NCI-H446 treated with DMSO at 0.1 percent for 48 hours (cell line): ENCODE results near the gene RHCE.
"Not testable (repeated sequence)": the region's sequence is repeated elsewhere in the genome, so short reads cannot be mapped to it uniquely, and the experiment has no call there.

ENCODE experiments used
- DNase-seq: peaks from one replicate; lab custom pipeline; 2025; lab: John Stamatoyannopoulos, UW

Gene RHCE

DNA sequence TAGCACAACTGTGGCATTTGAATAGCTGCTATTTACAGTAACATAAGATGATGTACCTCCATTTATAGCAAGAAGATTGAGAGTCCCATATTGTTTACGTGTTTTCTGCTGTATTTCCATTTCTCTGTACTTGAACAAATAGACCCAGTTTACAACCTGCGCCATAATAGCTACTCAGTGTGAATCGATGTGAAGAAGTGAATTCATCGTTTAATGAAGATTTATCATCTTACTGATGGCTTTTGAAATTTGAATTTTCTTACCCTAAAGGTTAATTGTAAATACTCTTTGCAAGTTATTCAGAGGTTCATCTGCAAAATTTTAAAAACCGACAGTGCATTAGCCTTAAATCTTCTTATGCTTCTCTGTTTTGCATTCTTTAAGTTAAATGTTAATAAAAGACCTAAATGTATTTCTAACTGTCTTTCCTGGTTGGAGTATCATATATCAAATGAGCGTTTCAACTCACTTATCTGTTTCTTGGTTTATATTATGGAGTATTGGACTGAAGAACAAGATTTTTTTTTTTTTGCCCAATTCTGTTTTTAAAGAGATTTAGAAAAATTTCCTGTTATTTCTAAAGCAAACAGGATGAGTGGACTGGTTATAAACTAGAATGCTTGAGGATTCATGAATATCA, 12.2 kb upstream of the RHCE start:
- DNase-seq, result no peak

GRCh38 chr1:25431955-25432719, 11.5 kb upstream of the RHCE start:
- DNase-seq, result no peak

DNA sequence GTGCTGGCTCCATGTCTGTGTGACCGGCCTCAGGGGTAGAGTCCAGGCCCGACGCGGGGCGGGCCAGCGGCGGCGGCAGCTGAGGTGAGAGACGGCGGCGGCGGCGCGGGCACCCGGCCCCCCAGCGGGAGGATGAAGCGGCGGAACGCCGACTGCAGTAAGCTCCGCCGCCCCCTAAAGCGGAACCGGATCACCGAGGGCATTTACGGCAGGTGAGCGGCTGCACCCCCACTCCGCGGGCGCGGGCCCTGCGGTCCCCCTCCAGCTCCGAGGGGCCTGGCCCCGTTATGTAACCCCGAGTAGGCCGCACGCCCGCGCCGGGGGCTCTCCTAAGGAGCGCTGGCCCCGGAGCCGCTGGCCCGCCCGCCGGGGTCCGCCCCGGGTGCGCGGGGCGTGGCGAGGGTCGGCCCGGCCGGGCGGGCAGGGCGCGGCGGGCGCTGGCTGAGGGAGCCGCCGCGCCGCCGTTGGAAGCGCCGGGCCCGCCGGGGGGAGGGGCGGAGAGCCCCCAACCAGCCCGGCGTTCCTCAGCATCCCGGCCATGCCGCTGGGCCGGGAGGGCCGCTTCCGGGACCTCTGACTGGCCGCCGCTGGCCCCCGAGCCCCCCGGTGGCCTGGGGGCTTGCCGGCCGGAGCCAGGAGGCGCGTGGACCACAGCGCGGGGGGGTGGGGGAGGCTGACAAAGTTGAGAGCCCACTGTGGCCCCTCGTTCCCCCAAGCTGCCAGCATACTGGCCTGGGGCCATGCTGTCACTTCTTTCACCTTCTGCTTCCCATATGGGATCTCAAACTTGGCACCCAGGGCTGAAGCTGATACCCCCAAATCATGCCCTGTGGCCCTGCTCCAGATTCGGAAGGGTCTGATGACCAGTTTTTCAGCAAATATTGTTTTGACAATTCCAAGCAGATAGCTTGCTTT, 10.6 kb upstream of the RHCE start:
- DNase-seq, result no peak

DNA sequence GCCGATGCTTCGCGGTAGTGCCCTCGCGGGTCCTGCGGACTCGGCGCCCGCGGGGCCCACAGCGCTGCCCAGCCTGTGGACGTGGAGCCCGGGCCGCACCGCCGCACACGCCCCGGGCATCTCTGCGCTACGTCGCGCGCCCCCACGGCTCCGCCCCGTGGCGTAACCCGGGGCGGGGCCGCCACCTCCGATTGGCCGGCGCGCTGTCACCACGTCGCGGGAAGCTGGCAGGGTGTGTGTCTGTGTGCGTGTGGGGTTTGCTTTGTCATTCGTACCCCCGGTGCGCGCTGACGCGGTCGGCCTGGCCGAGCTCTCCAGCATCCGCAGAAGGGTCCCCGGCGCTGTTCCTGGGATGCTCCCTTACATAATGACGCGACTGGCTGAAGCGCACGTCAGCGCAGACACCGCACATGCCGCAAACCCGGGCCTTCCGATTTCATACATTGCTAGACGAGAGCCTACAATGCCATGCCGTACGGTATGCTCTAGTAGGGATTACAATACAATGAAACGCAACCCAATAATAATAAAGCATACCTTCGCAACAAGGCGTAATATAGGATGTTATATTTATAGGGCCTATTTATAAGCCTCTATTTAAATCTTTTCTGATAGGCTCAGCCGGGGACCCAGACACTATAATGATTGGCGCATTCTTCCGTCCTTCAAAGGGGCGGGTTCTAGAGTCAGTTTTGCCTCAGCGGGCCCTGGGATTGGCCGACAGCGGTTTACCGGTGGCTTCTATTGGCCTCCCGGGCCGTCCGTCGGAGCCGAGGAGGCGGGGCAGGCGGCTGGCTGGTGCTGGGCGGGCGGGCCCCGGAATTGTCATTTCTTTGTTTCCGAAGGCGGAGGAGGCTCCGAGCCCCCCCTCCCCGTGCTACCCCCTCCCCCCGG, 9.7 kb upstream of the RHCE start, which contains the start of gene MACO1:
Gene MACO1, plus strand, starts transcription at position 825 of the 894 bp plus-strand sequence. CDS start 202 bp downstream, outside the sequence.
- peak; percentile 97 for DNase-seq

- DNase-seq, result no peak
Observed at GRCh38 chr1:25428475-25429166, 8.0 kb upstream of the RHCE start.

DNA sequence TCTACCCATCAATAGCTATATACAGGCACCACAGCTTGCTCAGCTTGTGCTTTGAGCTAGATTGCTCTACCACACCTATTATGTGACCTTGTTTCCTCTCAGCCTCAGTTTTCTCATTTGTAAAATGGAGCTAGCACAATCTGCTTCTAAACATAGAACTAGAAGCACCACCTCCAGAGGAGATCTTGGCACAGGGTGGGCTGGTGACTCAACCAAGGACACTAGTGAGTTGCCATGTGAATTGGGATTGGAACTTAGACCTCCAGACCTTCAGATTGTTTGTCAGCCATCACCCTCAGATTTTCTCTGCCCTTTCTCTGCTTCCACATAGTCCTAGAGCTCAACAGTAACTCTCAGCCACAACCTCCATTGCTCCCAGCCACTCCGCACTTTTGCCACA, 7.1 kb upstream of the RHCE start:
- DNase-seq, result no peak

GRCh38 chr1:25425098-25426085, 4.8 kb upstream of the RHCE start:
- DNase-seq, result no peak

GRCh38 chr1:25423206-25423605, 2.6 kb upstream of the RHCE start:
- not testable (repeated sequence) for DNase-seq

DNA sequence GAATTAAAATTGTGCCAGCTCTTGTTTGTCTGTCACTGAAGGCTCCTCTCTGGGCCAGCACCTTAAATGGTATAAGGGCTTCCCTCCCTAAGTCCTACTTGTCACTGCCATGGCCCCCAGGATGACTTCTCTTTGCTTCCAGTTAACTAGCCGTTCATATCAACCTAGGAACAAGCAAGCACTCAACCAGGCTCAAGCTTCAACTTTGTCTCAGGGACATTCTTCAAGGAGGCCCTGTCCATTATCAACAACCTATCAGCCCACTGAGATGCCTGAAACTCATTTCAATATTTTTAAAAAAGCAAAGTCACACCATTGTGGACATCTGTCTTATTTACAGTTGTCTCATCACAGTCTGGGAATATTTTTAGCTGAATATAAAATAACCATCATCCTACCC, 1.3 kb downstream of the RHCE start:
- not testable (repeated sequence) for DNase-seq

DNA sequence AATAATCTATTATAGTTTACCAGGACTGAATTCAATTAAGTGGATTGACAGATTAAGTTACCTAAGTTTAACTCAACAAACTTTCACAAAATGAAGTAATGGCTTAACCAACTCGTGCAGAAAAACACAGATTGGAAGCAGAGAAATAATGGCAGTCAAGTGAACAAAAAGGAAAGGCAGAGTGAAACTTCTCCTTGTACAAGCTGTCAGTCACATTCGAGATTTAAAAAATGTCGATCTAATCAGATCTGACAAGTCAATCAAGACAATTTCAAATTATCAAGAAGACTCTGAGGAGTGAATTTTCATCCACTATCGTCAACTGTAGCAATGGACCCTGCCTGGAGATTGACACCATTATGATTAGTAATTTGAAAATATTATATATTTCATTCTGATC, 3.3 kb downstream of the RHCE start:
- DNase-seq, result not testable (repeated sequence)

GRCh38 chr1:25414578-25414977, 6.0 kb downstream of the RHCE start:
- DNase-seq, result not testable (repeated sequence)

DNA sequence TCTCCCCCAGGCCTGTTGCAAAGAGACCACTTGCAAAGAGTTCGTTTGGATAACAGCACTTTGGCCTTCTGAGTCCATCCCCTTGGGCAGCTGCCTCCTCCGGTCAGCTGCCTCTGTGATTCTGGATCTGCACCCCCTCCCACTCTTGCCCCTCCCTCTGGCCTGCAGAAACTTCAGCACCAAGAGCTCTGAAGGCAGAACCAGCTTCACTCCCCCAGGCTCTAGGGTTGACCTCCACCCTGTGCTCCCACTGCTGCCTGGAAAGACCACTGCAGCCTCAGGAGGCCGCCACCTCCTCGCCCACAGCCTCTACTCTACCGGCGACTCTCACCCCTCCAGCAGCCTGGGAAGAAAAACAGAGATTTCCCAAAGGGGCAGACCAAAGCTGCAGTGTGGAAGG, 6.5 kb downstream of the RHCE start:
- not testable (repeated sequence) for DNase-seq

GRCh38 chr1:25412872-25413623, 7.6 kb downstream of the RHCE start:
- DNase-seq, result not testable (repeated sequence)

DNA sequence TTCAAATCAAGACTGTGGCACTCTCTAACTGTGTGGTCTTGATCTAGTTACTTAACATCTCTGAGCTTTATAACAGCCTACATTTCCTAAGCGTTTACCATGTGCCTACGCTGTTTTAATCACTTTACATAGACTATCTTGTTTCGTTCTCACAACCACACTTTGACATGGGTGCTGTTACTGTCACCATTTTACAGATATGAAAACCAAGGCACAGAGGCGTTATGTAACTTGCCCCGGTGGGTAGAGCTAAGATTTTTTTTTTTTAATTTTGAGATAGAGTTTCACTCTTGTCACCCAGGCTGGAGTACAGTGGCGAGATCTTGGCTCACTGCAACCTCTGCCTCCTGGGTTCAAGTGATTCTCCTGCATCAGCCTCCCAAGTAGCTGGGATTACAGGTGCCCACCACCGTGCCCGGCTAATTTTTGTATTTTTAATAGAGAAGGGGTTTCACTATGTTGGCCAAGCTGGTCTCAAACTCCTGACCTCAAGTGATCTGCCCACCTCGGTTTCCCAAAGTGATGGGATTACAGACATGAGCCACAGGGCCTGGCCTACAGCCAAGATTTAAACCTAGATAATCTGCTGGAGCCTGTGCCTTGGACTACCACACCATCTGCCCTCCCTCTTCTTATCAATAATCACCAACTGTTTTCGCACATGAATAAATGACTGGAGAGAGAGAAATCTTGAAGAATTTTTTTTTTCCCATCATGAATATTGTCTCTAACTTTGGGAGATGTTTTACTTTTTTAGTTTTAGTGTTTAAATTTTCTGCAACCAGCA, 10.8 kb downstream of the RHCE start:
- not testable (repeated sequence) for DNase-seq

- DNase-seq, result not testable (repeated sequence)
Observed at GRCh38 chr1:25405731-25406305, 14.8 kb downstream of the RHCE start.

DNA sequence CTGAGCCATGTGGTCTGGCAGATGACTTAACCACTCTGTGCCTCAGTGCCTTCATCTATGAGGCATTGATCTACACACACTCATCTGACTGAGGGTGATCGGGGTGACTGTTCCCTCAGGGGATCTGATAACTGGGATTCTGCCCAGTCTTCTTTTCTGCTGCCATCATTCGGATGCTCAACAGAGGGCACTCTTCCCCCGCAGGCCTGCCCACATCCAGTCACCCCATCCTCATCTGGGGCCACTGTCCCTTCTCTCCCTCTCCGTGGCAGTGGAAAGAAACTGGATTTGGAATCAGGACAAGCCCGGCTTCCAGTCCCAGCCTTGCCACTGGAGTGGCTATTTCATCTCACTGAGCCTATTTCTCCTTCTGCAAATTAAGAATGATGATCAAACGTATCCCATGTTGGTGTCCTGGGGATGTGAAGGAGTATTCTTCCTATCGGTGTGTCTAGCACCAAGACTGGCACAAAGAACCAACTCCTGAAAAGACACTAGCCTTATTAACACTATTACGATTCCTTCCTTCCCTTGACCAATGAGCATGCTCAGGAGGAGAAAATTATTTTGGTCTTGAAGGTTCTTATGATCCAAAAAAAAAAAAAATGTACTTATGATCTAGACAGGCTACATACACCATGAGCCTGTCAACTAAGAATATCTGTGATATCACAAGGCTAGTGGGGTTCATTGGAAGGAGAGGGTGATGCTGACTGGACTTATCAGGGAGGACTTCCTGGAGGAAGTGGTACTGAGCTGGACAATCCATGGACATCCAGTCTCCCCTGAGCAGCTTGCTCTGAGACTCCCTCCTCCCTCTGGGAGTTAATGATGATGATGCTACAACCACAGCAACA, 17.4 kb downstream of the RHCE start:
- not testable (repeated sequence) for DNase-seq

- not testable (repeated sequence) for DNase-seq
Observed at GRCh38 chr1:25398079-25398478, 22.5 kb downstream of the RHCE start.
